ENCODE data around the gene TMEM201.
A peak's percentile ranks its signal among the peaks of the same experiment; 100 is the strongest.

The TMEM201 gene

DNA sequence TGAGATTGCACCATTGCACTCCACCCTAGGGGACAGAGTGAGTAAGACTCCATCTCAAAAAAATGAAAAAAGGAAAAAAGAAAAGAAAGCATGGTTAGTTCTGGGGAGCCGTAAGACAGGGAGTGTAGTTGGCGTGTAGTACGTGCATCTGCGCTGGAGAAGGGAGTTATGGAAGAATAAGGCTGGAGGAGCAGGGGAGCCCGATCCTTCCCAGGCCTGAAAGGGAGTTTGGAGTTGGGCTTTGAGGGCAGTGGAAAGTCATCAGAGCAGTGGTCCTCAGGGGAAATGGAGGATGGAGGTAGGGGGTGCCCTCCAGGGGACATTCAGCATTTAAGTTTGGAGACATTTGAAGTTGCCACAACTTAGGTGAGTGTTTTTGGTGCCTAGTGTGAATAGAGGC lies 11.3 kb upstream of the TMEM201 start:
- no peak for DNase-seq

DNA sequence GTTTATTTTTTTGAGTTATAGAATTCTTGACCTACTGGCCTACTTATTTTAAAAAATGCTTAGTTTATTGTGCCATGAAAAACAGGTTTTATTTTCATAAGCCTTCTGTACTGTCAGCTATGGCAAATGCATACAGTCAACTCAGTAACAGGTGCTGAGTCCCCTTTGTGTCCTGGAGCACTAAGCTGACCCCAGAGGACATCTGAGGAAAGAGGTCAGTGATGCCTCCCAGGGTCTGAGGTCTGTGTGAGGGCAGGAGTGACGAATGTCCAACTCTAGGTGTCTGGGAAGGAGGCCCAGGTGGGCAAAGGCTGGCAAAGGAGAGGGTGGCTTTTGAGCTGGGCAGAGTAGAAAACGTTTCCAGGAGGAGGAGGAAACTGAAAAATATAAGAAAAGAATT lies 7.8 kb upstream of the TMEM201 start:
- DNase-seq = no peak

DNA sequence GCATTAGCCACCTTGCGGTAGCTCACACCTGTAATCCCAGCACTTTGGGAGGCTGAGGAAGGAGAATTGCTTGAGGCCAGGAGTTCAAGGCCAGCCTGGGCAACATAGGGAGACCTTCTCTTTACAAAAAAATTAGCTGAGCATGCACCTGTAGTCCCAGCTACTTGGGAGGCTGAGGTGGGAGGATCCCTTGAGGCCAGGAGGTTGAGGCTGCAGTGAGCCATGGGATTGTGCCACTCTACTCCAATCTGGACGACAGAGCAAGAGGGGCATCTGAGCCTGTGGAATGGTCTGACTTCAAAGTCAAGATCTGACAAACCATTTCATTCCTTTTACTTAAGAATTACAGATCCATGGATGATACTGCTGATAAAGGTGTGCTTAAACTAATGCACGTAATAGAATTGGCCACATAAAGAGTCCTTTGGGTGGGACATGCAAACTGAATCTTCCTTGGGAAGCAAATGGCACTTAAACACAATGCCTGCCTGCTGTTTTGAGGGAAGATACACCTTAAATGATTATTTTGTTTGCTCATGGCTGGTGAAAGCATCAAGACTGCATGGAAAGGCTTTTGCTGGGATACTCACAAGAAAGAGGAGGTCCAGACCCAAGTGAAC lies 2.5 kb upstream of the TMEM201 start:
- DNase-seq = no peak

DNA sequence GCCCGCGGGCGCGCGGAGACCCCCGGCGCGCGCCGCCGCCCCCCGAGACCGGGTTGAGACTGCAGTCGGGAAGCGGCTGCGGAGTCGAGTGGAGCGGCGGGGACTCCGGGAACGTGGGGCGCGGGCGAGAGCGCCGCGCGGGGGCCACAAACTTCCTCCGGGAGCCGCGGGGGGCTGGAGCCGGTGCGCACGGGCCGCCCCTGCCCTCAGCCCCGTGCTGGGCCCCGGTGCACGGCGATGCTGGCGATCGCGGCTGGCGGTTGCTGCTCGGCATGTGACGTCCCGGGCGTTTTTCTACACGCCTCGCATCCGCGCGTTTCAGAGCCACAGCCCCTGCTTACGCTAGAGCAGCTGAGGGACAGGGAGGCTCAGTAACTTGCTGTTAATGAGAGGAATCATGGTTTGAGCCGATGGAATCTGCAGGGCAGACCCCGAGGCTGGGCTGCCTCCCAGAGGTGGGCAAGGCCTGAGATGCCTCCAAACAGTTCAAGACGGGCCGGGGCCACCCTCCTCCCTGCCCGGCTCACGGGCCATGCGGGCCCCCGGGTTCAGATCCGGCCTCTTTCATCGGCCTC lies 520 bp downstream of the TMEM201 start:
- DNase-seq = peak; percentile 21

DNA sequence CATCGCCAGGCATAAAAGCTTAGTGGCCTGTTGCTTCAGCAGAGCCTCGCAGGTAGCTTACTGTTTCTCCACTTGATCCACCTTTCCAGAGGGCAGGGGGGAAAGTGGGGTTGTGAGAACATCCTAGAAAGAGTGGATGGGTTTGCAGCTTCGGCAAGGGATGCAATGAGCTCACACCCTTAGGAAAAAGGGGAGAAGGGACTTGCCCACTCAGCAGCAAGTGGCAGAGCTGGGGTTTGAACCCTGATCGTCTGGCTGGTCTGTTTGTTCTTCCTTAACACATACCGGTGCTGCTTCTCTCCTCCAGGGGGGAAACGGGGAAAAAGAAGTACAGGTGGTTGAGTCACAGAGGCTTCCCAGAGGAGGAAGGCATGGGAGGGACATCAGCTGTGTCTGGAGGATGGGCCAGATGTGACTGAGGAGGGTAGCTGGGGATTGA lies 1.0 kb downstream of the TMEM201 start:
- DNase-seq = peak; percentile 13

DNA sequence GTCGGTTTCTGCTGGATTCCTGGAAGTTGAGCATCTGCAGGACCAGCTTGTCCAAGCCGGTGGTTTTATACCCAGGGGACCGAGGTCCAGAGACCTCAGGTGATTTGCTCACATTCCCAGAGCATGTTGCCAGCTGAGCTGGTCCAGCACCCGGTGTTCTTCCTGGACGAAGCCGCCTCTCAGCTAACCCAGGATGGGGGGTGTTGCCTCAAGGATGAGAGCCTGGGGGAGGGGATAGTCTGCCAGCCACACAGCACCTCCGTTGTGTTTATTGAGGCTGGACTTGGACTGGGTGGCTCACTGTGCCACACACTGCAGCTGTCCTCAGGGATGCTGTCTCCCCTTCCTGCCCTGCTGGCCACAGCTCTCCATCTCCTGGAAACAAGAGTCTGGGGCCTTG lies 1.5 kb downstream of the TMEM201 start:
- no peak for DNase-seq

DNA sequence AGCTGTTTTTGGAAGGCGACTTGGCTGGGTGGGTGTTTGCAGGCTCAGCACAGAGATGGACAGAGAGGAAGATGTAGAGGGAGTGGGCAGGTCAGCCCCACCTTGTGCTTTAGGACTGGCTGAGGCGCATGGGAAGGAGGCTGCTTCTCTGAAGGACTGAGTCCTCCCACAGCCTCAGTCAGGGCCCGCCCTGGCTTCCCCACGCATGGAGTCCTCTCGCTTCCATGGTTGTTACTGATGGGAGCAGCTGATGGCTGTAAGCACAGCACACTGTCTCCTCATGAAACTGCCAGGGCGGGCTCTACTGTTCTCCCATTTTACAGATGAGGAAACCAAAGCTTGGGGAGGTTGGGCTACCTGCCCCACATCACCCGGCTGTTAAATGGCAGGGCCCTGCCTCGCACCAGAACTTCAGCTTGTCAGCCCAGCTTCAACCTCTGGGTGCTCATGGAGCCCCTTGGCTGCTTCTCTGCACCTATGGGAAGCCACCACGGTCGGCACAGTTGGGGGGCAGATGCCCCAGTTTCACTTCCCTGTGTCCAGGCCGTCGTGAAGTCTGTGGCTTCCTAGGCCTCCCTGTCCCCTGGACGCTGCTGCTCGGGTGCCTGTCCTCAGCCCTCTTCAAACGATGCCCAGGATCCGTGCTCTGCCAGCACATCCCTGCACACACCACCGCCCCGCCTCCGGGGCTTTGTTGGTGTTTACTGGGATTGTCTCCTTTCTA lies 2.4 kb downstream of the TMEM201 start:
- no peak for DNase-seq

DNA sequence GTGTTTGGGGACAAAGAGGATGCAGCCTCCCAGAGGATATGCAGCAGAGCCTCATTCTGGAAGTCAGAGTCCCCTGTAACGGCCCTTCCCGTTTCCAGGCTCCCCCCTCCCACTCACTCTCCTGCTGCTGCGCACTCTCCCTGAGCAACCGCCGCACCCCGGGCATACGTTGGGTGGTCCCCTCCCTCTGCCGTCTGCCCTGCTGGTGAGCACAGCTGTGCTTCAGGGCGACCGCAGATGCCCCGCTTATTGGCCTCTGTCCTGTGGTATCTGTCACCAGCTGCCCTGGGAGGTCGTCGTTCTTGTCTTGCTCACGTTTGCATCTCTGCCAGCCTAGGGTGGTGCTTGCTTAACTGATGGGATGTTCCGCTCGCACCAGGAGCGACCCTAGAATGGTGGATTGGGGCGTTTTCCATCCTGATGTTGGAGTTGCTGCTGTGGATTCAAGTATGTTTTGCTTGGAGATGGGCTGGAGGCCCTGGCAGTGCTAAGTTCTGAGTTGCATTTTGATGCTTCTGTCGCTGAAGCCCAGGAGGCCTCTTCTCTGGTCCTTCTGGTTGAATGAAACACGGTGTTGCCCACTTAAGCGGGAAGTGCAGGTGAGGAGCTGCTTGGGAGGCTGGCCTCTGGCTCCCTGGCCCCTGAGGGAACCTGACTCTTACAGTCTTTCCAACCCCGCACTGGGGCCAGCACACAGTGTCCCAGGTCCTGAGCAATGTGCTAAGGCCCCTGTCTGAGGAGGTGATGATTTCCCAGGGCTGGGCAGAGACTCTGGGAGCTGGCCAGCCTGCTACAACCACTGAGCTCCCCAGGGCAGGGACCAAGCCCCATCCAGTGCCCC lies 3.2 kb downstream of the TMEM201 start:
- DNase-seq = no peak

DNA sequence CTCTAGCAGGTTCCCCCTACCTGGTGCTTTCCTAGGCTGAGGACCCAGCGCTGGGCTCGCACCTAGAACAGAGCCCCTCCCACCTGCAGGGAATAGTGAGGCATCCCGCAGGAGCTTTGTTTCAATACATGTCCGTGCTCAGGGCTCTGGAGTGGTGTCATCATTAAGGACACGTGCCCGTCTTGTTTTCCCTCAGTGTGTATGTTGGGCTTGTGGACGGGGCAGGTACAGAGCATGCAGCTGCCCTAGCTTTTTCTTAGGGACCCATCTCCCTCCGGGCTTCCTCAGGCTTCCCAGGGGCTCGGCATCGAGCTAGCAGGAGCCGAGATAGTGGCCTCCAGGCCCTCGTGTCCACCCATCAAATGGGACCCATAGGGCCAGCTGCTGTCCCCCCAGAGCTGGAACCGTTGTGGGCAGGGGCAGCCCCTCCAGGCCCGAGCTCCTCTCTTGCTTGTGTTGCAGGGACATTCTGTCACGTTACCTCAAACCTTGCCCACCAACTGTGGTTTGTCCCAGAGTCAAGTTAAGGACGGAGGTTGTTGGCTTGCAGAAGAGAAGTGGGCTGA lies 3.9 kb downstream of the TMEM201 start:
- DNase-seq = no peak

DNA sequence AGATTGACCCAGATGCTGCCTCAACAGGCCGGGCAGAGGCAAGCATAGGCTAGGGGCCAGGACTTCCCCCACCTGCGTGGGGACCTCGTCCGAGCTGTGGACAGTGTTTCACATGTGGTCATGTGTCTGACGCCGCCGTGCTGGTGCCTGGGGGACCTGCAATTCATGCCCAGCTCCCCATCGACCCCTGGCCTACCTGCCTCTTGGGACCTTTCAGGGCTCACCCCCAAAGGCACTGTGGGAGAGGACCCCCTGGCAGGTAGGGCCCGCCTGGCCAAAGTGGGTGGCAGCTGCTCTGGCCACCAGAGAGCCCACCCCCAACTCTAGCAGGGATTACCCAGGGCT lies 4.4 kb downstream of the TMEM201 start:
- DNase-seq = no peak

DNA sequence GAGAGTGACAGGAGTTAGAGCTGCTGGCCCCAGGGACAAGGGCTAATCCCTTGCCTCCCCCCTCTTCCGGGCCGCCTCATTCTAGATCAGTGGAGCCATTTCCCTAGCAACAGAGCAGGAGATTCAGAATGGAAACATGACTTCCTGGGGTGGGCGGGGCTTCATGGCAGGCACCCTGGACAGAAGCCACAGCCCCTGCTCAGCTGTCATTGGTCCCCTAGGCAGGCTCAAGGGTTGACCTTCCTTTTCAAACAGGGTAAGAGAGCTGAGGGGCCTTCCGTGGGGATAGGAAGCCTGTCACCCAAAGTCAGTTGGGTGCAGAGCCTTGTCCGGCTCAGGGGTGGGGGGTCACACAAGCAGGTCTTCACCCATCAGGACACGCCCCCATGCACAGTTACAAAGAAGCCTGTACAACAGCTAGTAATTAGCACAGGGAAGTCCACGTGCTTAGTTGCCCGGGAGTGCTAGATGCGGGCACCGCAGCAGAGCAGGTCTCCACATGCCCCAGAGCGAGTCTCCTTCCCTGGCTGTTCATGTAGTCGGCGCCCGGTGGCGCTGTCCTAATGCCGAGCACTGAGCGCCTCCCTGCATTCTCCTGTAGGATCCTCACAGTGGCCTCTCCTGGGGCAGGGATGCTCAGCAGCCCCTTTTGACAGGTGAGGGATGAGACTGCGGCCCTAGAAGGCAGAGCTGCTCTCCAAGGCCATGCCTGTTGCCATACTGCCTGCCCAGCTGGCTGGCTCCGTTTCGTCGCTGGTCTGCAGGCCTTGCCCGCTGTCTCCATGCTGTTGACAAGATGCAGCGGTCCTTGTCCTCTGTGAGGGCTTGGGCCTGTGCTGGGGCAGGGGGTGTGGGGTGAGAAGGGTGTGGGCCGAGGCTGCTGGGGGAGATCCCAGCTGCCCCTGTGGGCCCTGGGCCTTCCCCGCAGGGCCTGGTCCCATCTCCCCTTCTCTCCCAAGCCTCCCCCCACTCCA lies 5.1 kb downstream of the TMEM201 start:
- peak; percentile 86 for DNase-seq

DNA sequence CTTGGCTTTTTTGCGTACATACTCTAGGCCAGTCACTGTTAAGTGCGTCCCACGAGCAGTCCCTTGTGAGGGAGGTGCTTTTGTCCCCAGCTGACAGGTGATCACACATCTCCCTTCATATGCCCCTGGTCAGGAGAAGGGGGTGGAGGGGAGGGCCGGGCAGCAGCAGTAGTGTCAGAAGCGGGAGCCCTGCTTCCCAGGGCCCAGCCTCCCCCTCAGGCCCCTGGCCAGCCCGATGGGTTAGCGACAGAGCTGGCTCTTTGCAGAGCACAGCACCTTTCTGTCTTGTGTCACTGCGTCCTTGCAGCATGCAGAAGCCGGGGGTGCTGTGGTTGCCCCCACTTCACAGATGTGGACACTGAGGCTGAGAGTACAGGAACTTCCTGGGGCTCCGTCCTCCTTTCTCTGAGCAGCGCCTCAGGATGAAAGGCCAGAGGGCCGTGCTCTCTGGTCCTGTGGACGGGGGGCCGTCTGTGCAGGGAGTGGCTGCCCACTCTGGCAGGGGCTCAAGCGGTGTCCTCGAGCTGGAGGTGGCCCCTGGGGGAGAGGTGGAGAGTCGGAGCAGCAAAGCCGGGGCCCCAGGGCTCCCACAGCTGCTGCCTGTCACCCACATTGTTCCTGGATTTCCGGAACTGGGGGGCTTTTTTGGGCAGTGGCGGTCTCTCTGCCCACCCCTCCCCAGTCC lies 5.9 kb downstream of the TMEM201 start:
- no peak for DNase-seq

DNA sequence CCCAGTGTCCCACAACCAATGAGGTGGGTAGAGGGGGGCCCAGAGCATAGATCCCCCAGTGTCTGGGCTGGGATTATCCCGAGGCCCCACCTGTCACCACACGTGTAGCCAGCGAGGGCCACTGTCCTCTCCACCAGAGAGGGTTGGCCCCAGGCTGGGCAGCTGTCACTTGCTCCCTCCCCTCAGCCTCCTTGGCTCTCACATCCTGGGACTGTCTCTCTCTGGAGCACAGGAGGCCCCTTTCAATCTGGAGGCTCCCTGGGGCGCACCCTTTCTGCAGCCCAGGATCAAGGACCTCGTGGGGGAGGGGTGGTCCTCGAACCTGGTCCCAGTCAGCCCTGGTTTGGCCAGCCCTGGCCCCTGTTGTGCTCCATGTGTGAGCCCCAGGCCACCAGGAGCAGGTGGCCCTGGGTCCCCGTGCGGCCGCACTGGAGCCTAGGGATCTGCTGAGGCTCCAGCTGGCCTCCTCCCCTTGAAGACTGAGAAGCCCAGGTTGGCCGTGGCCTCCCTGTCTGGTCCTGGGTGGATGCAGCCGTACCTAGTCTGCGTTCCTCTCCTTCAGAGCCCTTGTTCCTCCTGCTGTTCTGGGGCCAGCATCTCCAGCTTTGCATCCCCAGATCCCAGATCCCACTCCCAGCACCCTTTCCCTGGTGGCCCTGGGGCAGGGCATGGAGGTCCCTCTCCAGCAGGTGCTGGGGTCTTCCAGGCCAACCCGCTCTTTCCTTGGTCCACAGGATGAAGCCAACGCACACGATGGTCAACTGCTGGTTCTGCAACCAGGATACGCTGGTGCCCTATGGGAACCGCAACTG lies 6.7 kb downstream of the TMEM201 start:
- no peak for DNase-seq

DNA sequence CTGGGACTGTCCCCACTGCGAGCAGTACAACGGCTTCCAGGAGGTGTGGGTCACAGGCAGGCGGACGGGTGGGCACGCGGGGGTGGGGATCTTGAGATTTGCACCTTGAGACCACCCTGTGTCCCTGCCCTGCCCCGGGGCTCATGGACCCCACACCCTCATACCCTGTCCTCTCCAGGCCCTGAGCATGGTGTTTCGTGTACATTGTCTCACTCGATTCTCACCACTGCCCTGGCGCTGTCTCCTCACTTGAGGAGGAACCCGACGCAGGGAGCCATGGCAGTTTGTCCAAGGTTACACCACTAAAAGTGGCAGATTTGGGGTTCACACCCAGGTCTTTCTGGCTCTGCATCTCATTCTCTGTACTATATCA lies 7.2 kb downstream of the TMEM201 start:
- DNase-seq = no peak

DNA sequence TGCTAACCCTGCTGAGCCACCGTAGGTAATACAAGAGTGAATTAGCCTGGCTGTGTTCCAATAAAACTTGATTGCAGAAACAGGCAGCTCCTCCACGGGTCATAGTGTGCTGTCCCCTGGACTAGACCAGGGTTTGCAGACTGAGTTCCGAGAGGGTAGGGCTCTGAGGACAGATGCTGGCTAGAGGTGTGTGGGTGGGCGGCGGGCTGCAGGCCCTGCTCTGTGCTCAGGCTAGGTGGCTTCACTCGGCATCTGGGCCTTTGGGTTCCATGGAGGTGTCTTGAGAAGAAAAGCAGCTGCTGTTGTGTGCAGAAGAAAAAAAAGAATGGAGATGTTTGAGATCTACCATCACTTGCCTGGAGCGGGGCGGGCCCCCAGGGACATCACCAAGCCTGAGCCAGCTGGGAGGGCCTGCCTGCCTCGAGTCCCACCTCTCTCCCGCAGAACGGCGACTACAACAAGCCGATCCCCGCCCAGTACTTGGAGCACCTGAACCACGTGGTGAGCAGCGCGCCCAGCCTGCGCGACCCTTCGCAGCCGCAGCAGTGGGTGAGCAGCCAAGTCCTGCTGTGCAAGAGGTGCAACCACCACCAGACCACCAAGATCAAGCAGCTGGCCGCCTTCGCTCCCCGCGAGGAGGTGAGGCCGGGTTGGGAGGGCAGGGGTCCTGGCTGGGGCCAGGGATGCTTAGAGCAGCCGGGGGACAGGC lies 7.9 kb downstream of the TMEM201 start:
- no peak for DNase-seq

DNA sequence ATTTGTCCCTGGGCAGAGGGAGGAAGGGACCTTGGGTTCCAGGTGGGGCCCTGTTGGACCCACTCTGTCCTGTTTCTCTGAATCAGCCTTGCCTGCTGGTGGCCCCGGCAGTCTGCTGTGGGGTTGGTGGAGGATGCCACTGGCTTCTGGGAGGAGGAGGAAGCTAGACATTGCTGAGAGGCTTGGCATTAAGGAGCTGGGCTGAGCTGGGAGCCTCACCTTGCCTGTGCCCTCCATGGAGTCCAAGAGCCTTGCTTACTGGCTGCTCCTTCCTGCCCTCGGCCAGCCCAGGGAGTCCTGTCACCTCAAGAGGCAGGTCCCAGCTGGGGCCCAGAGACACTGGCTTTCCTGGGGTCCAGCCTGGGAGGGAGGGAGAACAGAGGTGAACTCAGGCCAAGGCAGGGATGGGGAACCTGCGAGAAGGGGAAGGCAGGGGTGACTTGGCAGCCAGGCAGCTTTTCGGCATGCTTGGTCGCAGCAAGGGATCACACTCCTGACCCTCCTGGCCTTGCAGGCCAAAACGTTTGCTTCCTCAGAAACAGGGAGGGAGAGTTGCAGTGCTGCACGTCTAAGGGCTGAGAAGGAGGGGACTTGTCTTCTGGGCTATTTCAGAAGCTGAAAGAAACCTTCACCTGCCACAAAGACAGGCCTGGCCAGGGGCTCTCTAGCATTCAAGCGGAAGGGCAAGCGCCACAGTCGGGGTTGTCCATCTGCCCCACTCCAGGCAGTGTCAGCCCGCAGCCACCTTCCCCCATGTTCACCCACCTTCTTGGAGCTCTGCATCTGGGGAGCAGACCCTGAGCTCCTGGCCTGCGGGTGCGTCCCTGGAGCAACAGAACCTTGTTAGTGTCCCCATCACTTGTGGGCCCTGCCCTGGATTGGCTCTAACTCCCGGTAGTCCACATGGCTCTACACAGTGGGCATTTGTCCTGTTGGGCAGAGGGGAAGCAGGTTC lies 8.9 kb downstream of the TMEM201 start:
- no peak for DNase-seq

DNA sequence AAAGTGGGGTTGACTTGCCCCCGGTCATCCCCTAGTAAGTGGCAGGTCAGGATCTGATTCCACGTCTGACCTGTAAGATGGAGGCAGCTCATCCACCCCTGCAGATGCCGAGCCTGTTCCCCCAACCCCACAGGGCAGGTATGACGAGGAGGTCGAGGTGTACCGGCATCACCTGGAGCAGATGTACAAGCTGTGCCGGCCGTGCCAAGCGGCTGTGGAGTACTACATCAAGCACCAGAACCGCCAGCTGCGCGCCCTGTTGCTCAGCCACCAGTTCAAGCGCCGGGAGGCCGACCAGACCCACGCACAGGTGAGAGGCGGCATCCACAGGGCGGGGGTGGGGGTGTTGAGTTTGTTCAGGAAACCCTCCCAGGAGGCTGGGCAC lies 9.6 kb downstream of the TMEM201 start:
- no peak for DNase-seq

DNA sequence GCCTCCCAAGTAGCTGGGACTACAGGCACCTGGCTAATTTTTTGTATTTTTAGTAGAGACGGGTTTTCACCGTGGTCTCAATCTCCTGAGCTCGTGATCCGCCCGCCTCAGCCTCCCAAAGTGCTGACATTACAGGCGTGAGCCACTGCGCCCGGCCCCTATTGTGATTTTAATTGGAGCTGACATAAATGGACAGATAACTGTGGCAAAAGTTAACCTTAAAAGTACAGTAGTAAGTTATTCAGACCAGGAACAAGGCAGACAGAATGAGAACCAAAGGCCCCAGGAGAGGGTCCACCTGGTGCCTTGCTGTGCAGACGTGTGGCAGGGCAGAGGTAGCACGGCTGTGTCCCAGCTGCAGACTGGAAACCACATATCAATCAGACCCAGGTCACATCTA lies 11.0 kb downstream of the TMEM201 start:
- no peak for DNase-seq

Data from fibroblast of skin of back (primary cell).